GM23248 (cell line): ENCODE results near the gene TLE4.

Source experiments
- EZH2 ChIP-seq: fragments of 200-600 bp; sonication (generic); IDR thresholded peaks from 2 replicates; pipeline ENCODE4 v1.6.1; 2018; ENCODE audit warnings: antibody characterized with exemption, mild to moderate bottlenecking; ENCODE audit not compliant: insufficient read depth, poor library complexity, severe bottlenecking
- EZH2phosphoT487 ChIP-seq: fragments of 200-600 bp; sonication (generic); IDR thresholded peaks from 2 replicates; pipeline ENCODE4 v1.6.1; 2018; ENCODE audit warnings: antibody characterized with exemption, moderate library complexity, mild to moderate bottlenecking, low read depth; ENCODE audit not compliant: insufficient read depth

- TF ChIP-seq EZH2phosphoT487 (no peak), EZH2 (no peak)
Observed at GRCh38 chr9:79762070-79762469, 190.3 kb downstream of the TLE4 start.
